ENCODE measurements around the gene POLR2E. TPM values are rescaled to one million over a fixed set of nuclear protein-coding genes. Genes with fewer than 3 reads are reported as not detected.
A peak's percentile ranks its signal among the peaks of the same experiment; 100 is the strongest.

POLR2E gene
- polyA plus RNA-seq, 1 donor from 2014 or later = 237 TPM

- Mint-ChIP-seq H3K4me1 (peaks cover 24 to 39% (median 26%) of the 10 kb centered on the region in 3 donors), H3K36me3 (peaks cover 3% of the 10 kb centered on the region)
These were observed 53.1 kb downstream of the POLR2E start for GRCh38 chr19:1041835-1042685.

GRCh38 chr19:1041272-1041834 lies 53.8 kb downstream of the POLR2E start:
- Mint-ChIP-seq H3K4me1 (peaks cover 26 to 39% (median 26%) of the 10 kb centered on the region in 3 donors), H3K4me3 (peak overlapping the region; percentile 93 to 99 (median 98)), H3K9me3 (peaks cover 0 to 2% (median 0%) of the 10 kb centered on the region in 3 donors), H3K27me3 (no peaks in the 10 kb centered on the region), H3K36me3 (peaks cover 3% of the 10 kb centered on the region), H3K27ac (peak overlapping the region; percentile 86 to 100 (median 89))

More at GRCh38 chr19:1041835-1042685, 53.1 kb downstream of the POLR2E start:
- peak overlapping the region in 1 of 3 donors; percentile 100 for H3K27ac Mint-ChIP-seq
- peaks cover 0 to 2% (median 0%) of the 10 kb centered on the region in 3 donors for H3K9me3 Mint-ChIP-seq
- H3K4me3 Mint-ChIP-seq = peak overlapping the region in 2 of 4 donors; percentile 74 to 93
- no peaks in the 10 kb centered on the region for H3K27me3 Mint-ChIP-seq

GRCh38 chr19:1040476-1041271 lies 54.5 kb downstream of the POLR2E start:
- Mint-ChIP-seq H3K4me1 (peaks cover 26 to 39% (median 26%) of the 10 kb centered on the region in 3 donors), H3K27ac (peak overlapping the region; percentile 86 to 100 (median 89)), H3K4me3 (peak overlapping the region; percentile 93 to 99 (median 98)), H3K36me3 (peaks cover 3% of the 10 kb centered on the region), H3K9me3 (peaks cover 0 to 2% (median 0%) of the 10 kb centered on the region in 3 donors), H3K27me3 (no peaks in the 10 kb centered on the region)

GRCh38 chr19:1039646-1040475 lies 55.3 kb downstream of the POLR2E start, which contains the start of gene ABCA7:
Gene ABCA7, plus strand, starts transcription at chr19:1040107. Its CDS starts 1,255 bp downstream, at chr19:1041362.
- Mint-ChIP-seq H3K9me3 (peaks cover 0 to 2% (median 0%) of the 10 kb centered on the region in 3 donors), H3K27me3 (no peaks in the 10 kb centered on the region), H3K27ac (peak within 1 kb of the TSS; percentile 99 to 100 (median 99)), H3K4me1 (peaks cover 22 to 33% (median 24%) of the 10 kb centered on the region in 3 donors), H3K36me3 (peaks cover 2% of the 10 kb centered on the region), H3K4me3 (peak within 1 kb of the TSS; percentile 93 to 99 (median 98))

DNA sequence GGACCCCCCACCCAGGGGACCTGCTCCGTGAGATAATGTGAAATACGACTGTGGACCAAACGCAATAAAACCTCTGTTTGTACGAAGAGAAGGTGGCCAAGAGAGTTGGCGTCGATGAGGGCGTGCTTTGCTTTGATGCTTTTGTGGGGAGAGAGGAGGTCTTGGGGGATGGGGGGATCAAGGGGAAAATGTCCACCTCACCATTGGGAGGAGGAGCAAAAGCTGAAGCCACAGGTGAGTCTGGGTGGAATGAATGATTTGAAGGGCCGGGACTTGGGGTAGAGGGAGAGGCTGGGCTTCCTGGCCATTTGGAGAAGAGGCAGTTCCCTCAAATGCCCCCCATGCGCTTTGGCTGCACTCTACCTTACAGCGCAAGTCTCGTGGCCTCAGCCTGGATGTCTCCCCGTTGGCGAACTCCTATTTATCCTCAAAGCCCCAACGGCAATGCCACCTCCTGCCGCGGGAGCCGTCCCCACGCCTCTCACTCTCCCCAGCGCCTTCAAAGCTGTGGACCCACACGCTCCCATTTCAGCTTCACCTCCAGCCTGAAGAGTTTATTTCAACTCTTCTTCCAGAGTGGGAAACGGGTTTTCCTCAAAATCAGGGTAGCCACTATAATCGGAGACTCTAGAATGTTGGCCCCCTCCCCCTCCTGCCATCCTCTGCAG lies 56.1 kb downstream of the POLR2E start:
- Mint-ChIP-seq H3K27me3 (no peaks in the 10 kb centered on the region), H3K4me3 (peak overlapping the region; percentile 93 to 99 (median 98)), H3K4me1 (peaks cover 22 to 33% (median 24%) of the 10 kb centered on the region in 3 donors), H3K9me3 (peaks cover 0 to 2% (median 0%) of the 10 kb centered on the region in 3 donors), H3K27ac (peak overlapping the region; percentile 99 to 100 (median 99)), H3K36me3 (peaks cover 2% of the 10 kb centered on the region)

GRCh38 chr19:1037621-1038064 lies 57.5 kb downstream of the POLR2E start:
- Mint-ChIP-seq H3K27me3 (no peaks in the 10 kb centered on the region), H3K36me3 (peaks cover 2% of the 10 kb centered on the region), H3K27ac (peak overlapping the region; percentile 99 to 100 (median 99)), H3K4me1 (peaks cover 25 to 33% (median 27%) of the 10 kb centered on the region in 3 donors), H3K9me3 (peaks cover 0 to 2% (median 0%) of the 10 kb centered on the region in 3 donors), H3K4me3 (peak overlapping the region; percentile 90 to 99 (median 96))

Other genes starting within 250 kb of the POLR2E start
- gene ELANE, start 243.1 kb downstream of the POLR2E start, polyA plus RNA-seq = not detected
- gene CFD, start 235.7 kb downstream of the POLR2E start, polyA plus RNA-seq = 6.3 TPM
- 138 TPM for gene MED16, start 202.2 kb downstream of the POLR2E start, polyA plus RNA-seq
- gene RNU6-9, start 201.9 kb downstream of the POLR2E start, polyA plus RNA-seq = not detected
- gene R3HDM4, start 182.2 kb downstream of the POLR2E start, polyA plus RNA-seq = 322 TPM
- gene KISS1R, start 178.0 kb downstream of the POLR2E start, polyA plus RNA-seq = 3.9 TPM
- gene ARID3A, start 169.3 kb downstream of the POLR2E start, polyA plus RNA-seq = 4.2 TPM
- 53.4 TPM for gene WDR18, start 111.0 kb downstream of the POLR2E start, polyA plus RNA-seq
- gene GRIN3B, start 95.0 kb downstream of the POLR2E start, polyA plus RNA-seq = not detected
- gene TMEM259, start 74.3 kb downstream of the POLR2E start, polyA plus RNA-seq = 82.6 TPM
- not detected for gene RNU6-2, start 73.9 kb downstream of the POLR2E start, polyA plus RNA-seq
- 596 TPM for gene CNN2, start 68.8 kb downstream of the POLR2E start, polyA plus RNA-seq
- 21.4 TPM for gene ABCA7, start 55.3 kb downstream of the POLR2E start, polyA plus RNA-seq
- gene ARHGAP45, start 28.2 kb downstream of the POLR2E start, polyA plus RNA-seq = 391 TPM
- gene GPX4, start 8.6 kb upstream of the POLR2E start, polyA plus RNA-seq = 460 TPM
- gene SBNO2, start 78.9 kb upstream of the POLR2E start, polyA plus RNA-seq = 2.1 TPM
- gene STK11, start 110.4 kb upstream of the POLR2E start, polyA plus RNA-seq = 14.9 TPM
- not detected for gene CBARP, start 142.6 kb upstream of the POLR2E start, polyA plus RNA-seq
- 339 TPM for gene ATP5F1D, start 146.4 kb upstream of the POLR2E start, polyA plus RNA-seq
- 4.8 TPM for gene MIDN, start 153.2 kb upstream of the POLR2E start, polyA plus RNA-seq
- 377 TPM for gene CIRBP, start 174.0 kb upstream of the POLR2E start, polyA plus RNA-seq
- gene FAM174C, start 180.2 kb upstream of the POLR2E start, polyA plus RNA-seq = 115 TPM
- gene EFNA2, start 190.5 kb upstream of the POLR2E start, polyA plus RNA-seq = not detected

All from IgD-negative memory B cell (primary cell).